Suppressor macrophage treated with lipopolysaccharide for 4 hours (primary cell): ENCODE results near the gene ATPAF1.
"Not testable (repeated sequence)": the region's sequence is repeated elsewhere in the genome, so short reads cannot be mapped to it uniquely, and the experiment has no call there.

Source experiments
- DNase-seq: peaks from one replicate; pipeline ENCODE4 v3.0.0-alpha.2; 2020

Gene ATPAF1

DNA sequence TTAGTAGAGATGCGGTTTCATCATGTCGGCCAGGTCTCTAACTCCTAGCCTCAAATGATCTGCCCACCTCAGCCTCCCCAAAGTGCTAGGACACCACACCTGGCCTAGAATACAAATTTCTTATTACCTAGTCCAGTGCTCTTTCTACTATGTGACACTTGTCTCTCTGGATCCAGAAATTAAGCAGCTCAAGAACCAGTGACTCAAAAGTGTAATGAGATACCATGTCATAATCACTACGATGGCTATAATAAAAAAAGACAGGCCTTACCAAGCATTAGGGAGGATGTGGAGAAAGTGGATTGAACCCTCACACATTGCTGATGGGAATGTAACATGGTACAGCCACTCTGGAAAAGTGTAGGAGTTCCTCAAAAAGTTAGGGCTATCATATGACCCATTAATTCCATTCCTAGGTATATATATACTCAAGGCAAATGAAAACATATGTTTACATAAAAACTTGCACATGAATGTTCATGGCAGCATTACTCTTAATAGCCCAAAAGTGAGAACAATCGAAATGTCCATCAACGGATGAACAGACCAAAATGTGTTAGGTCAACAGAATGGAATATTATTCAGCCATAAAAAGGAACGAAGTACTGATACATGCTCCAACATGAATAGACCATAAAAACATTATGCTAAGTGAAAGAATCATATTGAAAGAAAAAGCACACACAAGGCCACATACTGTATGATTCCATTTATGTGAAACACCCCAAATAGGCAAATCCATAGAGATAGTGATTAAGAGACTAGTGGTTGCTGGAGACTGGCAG lies 11.8 kb upstream of the ATPAF1 start:
- DNase-seq: no peak

DNA sequence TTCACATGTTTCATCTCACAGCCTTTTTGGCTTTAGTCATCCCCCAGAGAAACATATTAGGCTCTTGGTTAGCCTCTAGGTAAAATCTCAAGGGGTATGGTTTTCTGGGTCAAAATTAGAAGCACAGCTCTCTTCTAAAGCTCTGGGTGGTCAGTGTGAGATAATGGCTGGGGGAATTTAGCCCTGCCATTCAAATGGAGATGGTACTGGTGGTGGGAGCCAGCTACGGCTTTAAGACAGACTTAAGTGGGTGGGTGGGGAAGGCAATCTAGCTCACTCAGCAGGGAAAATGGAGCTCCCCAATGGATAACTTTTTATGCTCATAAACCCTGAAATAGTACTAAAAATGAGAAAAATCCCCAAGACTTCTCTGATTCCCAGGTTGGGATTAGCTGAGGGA lies 9.2 kb upstream of the ATPAF1 start:
- no peak for DNase-seq

DNA sequence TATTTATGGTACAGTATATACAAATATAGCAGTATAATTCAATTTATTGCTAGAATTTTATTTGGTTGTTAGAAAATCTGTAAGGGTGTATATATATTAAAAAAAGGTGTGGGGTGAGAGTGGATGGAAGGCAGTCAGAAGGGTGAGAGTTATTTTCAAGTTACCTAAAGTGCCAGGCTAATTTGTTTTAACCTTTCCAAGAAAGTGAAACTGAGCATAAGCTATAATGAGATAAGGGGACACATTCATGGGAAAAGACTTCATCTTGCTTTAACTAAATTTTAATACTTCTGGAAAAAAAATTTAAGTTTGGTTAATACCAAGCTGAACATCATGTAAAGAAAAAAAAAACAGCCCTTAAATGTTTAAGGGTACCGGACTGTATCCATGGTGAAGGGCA lies 8.4 kb upstream of the ATPAF1 start:
- no peak for DNase-seq

DNA sequence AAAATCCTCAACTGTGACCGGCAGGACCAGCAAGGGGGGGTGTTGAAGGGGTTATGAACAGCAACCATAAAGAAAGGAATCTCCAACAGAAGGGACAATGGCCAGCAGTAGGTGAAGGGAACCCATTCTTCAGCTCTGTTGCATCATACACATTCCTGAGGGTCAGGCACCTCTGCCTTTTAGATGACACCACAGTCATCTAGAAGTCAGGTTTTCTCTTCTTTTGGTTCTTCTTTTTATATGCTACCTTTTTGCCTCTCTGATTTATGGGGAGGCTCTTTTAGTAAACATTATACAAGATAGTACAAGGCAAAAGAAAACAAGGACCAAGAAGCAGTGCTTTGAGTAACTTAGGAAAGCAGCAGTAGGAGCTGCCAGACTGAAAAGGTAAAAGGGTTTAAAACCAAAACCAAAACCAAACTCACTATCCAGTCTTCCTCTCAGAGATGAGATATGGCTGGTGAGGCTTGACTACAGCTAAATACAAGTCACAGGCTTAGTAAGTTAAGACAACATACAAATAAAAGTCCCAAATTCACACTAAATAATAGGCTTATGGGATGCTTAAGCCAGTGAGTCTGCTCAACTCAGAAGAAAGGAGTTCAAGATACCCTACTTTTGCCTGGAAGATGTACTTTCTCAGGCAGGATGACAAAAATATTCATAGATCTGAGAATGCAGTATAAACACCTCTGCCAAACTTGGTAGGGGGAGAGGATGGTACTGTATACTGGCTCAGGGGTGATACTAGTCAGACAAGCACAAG lies 7.6 kb upstream of the ATPAF1 start:
- no peak for DNase-seq

DNA sequence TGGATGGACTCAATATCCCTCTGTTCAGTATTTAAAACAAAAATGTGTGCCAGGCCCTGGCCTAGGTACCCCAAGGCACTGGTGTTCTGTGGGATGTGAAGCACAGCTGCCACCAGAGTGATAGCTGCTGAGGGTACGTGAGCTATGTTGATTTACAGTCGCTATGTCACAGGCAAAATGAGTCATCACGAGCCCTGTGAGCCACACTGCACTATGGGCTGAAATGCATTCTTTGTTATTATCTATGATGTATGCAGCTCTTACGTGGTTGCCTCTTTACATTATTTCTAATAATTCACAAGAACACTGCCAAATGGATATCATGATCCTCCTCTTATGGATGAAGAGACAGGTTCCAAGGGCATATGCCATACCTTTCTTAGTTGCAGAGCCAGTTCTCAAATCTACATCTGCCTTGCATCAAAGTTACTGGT lies 5.6 kb upstream of the ATPAF1 start:
- no peak for DNase-seq

DNA sequence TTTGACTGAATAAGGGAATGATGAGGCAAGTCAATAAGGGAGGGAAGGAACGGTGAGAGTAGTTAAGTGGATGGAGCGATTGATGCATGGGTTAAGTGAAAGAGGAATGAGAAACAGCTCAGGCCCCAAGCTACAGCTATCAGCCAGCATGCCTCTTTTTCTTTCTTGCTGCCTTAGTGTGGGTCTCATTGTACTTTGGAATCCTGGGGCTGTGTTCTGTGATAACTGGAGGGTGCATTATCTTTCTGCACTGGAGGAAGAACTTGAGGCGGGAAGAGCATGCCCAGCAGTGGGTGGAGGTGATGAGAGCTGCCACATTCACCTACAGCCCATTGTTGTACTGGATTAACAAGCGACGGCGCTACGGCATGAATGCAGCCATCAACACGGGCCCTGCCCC lies 4.5 kb upstream of the ATPAF1 start:
- DNase-seq: no peak

DNA sequence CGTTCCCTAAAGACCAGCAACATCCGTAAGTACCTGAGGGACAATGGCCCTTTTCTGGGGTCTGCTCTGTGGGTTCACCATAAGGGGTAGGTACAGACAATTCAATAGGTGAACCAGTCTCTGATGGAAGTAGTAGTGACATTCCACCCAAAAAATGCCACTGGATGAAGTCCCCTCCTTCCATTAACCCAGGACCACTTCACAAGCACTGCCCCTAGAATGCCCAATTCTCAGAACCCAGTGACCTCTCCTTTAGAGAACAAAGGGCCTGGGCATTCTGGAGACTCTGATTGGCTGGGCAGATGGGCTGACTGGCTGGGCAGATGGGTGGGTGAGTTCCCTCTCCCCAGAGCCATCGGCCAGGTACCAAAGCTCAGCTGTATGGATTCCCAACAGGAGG lies 3.4 kb upstream of the ATPAF1 start, which contains the start of gene TEX38:
TEX38 (plus strand) TSS at position 301 of the 400 bp plus-strand sequence; CDS start at position 382, 81 bp downstream.
- DNase-seq: no peak

DNA sequence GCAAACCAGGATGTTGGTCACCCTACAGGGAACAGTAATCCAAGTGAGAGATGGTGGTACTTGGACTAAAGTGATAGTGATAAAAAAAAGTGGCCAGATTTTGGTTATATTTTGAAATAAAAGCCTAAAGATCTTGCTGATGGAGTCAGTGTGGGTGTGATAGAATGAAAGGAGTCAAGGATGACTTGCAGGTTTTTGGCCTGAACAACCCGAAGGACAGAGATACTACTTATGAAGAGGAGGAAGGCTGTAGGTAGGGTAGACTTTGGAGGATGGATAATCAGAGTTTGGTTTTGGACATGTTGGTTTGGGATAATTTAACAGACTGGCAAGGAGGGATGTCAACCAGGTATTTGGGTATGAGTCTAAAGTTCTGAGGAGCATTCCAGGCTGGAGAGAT lies 2.0 kb upstream of the ATPAF1 start:
- DNase-seq: no peak

DNA sequence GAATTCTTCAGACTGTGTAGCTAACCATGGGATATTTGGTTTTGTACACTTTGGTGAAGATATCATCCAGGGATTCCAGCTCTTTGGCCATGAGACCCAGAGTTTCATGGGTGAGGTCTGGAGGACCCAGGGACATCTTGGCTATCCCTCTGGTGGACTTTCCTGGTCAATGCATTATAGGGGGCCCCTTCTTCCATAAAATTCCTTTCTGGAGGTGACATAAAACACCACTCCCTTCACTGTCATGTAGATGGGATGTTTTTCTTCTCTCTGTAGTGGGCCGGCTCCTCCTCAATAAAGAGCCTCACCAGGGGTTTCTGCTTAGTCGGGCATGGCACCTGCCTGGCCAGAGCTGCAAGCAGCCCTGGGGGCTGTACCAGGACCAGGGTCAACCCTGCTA lies 2.2 kb downstream of the ATPAF1 start:
- no peak for DNase-seq

DNA sequence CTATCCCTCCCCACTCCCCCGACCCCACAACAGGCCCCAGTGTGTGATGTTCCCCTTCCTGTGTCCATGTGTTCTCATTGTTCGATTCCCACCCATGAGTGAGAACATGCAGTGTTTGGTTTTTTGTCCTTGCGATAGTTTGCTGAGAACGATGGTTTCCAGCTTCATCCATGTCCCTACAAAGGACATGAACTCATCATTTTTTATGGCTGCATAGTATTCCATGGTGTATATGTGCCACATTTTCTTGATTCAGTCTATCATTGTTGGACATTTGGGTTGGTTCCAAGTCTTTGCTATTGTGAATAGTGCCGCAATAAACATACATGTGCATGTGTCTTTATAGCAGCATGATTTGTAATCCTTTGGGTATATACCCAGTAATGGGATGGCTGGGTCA lies 5.2 kb downstream of the ATPAF1 start:
- not testable (repeated sequence) for DNase-seq

DNA sequence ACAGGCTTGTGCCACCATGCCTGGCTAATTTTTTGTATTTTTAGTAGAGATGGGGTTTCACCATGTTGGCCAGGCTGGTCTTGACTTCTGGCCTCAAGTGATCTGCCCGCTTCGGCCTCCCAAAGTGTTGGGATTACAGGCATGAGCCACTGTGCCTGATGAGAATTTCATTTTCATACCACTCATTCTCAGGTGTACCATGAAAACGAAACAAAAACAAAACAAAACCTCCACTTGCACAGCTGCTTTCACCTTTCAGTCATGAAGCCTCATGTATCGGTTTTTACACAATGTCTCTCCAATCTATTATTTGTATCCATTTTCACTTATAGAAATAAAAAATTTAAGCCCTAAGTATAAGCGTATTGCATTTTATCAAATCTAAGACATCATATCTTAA lies 8.0 kb downstream of the ATPAF1 start:
- DNase-seq: not testable (repeated sequence)

DNA sequence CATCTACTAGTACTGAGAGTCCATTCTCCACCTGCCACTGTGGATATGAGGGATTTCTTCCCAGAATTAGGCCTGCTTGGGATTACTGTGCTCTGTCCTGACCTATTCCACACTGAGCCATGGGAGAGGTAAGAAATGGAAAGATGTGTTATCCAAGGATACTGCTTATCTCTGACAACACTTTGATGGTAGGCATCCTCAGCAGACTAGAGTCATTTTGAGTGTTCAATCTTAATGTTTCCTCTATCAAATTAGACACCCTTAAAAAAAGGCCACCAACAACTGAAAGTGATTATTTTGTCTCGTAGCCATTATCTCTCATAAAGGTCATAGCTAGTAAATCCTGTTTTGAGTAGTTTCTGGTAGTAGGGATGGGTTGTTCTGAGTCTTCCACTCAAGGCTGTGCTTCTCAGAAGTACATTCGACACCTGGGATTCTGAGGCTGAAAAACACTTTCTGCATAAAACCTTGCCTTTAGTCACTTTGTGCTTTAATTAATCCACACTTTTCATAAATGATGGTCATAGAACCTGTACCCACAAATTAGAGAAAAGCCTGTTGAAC lies 8.8 kb downstream of the ATPAF1 start:
- DNase-seq: no peak

DNA sequence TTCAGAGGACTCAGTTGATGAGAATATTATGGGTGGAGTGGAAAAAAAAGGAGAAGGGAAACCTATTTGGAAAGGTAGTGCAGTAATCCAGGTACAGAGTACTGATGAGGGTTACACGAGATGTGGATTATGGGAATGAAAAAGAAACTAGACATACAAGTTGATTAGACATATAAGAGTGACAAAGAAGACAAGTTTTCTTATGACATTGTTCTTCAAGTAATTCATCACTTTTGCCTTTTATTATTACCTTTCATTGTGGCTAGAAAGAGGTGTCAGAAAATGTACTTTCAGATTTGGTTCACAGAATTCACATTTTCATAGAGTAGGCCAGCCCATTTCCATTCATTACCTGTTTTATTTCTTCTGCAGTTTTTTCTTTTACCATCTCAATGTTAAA lies 10.4 kb downstream of the ATPAF1 start:
- no peak for DNase-seq

DNA sequence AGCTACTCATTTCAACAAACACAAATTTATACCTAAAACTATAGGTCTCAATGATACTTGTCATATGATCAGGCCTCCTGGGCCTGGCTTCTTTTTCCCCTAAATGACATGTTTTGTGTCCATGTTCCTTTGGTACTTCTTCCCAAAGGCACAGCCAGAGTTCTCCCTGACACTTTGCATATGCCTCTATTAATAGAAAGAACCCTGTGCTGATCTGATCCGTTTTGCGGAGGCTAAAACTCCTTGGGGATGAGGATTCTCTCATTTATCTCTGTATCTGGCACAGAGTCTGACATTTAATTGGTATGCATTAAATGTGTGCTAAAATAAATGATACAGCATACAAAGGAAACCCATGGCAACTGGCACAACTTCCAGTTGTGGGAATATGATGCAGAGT lies 11.5 kb downstream of the ATPAF1 start:
- no peak for DNase-seq

DNA sequence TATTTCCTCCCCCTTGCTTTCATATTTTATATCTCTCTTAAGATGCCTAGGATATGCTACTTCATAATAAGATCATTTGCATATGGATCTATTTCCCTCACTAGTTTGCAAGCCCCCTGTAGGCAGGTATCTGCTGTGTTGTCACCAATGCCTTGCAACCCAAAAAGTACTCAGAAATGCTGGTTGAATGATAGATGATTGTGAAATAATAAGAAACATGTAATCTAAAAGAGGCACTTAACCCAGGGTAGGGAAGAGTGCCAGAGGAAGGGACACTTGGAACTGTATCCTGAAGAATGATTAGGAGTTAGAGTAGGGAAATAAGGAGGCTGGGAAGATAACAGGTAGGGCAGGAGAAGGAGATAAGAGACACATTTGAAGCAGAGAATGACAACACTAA lies 12.3 kb downstream of the ATPAF1 start:
- DNase-seq: no peak

DNA sequence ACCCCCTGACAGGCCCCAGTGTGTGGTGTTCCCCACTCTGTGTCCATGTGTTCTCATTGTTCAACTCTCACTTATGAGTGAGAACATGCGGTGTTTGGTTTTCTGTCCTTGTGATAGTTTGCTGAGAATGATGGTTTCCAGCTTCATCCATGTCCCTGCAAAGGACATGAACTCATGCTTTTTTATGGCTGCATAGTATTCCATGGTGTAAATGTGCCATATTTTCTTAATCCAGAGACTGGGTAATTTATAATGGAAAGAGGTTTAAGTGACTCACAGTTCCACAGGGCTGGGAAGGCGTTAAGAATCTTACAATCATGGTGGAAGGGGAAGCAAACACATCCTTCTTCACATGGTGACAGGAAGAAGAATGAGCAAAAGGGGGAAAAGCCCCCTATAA lies 13.5 kb downstream of the ATPAF1 start:
- not testable (repeated sequence) for DNase-seq

DNA sequence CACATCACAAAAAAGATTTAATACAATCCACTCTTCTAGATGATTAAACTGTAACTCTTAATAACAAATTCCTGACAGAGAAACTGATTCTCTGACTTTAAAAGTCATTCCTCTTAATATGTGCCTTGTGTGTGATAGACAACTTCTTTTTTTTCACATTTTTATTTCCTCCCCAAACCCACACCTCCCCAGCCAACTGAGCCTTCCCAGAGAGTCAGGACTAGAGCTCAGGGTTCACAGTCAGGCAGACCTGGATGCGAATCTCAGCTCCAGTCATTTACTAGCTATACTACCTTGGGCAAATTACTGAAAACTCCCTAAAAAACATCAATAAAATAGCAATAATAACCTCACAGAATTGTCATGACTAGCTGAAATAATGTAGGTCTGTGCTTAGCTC lies 14.2 kb downstream of the ATPAF1 start:
- no peak for DNase-seq

DNA sequence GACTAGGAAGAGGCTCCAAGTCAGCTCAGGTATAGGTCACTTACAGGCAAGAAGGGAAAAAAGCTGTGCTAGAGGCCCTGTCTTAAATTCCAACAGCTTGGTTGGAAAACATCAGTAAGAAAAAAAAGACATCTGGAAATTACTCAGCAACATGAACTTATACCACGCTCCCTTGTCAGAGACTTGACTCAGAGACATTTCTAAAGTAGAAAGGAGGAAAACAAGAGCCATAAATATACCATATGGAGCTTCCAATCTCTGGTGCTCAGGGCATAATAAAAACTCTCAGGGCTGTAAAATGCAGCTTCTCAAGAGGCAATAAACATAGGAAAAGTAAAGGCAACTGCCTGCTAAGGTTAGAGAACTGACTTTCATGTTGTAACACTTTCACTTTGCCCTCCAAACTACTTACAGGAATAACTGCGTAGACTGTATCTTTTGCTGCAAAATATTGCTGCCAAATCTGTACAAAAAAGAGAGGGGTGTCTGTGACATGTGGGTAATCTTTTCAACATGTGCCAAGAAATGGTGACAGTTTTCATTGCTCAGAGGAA lies 14.7 kb downstream of the ATPAF1 start:
- no peak for DNase-seq

DNA sequence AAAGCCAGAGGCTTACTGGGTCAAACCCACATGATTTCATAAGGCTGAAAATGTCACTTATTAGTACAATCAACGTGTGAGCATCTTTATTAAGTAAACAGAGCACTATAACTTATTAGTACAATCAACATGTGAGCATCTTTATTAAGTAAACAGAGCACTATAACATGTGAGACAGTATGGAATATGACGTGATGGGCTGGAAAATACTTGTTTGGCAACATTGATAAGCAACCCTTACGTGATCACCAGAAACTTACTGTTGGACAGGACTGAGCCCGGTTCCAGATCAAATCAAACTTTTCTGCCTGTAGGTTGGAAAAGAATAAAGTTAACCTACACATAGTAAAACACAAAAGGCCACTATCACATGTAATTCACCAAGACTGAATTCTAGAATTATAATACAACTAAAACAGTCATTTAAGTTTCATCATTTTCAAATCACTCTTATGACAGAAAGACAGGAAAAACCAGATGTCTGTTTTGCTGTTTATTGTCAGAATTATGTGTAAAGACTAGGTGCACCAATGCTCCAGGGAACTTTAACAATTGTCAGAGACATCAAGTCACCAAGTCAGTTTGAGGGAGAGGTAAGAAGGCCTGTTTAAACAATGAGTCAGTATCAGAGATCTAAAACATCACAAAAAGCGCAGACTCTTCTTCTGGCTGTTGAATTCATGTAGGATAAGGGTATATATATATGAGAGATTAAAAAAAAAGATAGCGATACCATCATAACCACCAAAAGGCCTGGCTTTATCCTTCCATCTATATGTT lies 15.7 kb downstream of the ATPAF1 start:
- no peak for DNase-seq

DNA sequence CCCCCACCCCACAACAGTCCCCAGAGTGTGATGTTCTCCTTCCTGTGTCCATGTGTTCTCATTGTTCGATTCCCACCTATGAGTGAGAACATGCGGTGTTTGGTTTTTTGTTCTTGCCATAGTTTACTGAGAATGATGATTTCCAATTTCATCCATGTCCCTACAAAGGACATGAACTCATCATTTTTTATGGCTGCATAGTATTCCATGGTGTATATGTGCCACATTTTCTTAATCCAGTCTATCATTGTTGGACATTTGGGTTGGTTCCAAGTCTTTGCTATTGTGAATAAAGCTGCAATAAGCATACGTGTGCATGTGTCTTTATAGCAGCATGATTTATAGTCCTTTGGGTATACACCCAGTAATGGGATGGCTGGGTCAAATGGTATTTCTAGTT lies 17.0 kb downstream of the ATPAF1 start:
- not testable (repeated sequence) for DNase-seq

DNA sequence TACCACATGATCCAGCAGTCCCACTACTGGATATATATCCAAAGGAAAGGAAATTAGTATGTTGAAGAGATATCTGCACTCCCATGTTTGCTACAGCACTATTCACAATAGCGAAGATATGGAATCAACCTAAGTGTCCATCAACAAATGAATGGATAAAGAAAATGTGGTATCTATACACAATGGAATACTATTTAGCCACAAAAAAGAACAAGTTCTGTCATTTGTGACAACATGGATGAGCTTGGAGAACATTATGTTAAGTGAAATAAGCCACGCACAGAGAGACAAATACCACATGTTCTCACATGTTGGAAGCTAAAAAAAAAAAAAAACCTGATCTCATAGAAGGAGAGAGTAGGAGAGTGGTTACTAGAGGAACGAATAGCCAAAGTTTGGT lies 17.7 kb downstream of the ATPAF1 start:
- no peak for DNase-seq

DNA sequence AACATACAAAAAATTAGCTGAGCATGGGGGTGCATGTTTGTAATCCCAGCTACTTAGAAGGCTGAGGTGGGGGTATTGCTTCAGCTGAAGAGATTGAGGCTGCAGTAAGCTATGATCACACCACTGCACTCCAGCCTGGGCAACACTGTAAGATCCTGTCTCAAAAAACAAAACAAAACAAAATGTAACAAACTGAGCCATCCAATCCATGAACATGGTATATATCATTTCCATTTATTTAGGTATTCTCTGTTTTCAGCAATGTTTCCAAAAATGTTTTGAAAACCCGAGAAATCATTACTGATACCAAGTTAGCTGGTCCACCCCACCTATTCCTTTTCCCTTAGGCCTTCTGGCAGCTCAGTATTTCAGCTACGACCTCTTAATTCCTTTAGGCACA lies 18.4 kb downstream of the ATPAF1 start:
- DNase-seq: no peak

DNA sequence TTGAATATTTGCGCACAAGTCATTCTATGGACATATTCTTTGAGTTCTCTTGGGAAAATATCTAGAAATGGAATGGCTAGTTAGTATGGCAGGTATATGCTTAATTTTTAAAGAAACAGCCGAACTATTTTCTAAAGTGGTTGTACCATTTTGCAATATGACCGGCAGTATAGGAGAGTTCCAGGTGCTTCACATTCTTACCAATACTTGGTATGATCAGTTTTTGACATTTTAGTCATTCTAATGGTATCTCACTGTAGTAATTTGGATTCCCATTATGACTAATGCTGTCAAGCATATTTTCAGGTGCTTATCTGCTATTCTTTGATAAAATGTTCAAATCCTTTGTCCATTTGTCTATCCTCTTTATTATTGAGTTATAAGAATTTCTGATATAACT lies 20.6 kb downstream of the ATPAF1 start:
- DNase-seq: no peak
